ENCODE measurements around the gene PPP1R9A. TPM values are rescaled to one million over a fixed set of nuclear protein-coding genes. Genes with fewer than 3 reads are reported as not detected.

The PPP1R9A gene
- total and polyA plus RNA-seq, 10 of the 15 experiments (the other 5 are each of a cell fraction or from before 2014, with no cell fraction given) = 0.04 to 0.12 TPM; not detected in 8

GRCh38 chr7:94875201-94875600 lies 32.2 kb upstream of the PPP1R9A start:
- Histone ChIP-seq H3K9me3 (replicated peaks; ENCODE audit: control insufficient read depth, insufficient read depth, low read length) (no peaks in the 10 kb centered on the region), H3K79me2 (ENCODE audit: control insufficient read depth, insufficient read depth, low read length) (no peaks in the 10 kb centered on the region), H3K4me3 (no peak overlapping the region), H3K27ac (ENCODE audit: control insufficient read depth, insufficient read depth) (no peak overlapping the region), H2AFZ (ENCODE audit: control insufficient read depth, low read depth, low read length) (no peak overlapping the region), H3K9ac (ENCODE audit: control insufficient read depth, insufficient read depth, low read length) (no peak overlapping the region), H3K4me1 (ENCODE audit: control insufficient read depth, insufficient read depth, low read length) (no peaks in the 10 kb centered on the region), H4K20me1 (ENCODE audit: control insufficient read depth, insufficient read depth) (no peaks in the 10 kb centered on the region), H3K4me2 (ENCODE audit: control insufficient read depth, insufficient read depth) (no peak overlapping the region), H3K36me3 (ENCODE audit: control insufficient read depth in 2 of 2, insufficient read depth in 2 of 2, low read length in 1 of 2) (no peaks in the 10 kb centered on the region), H3K27me3 (replicated peaks in 1 of 2; ENCODE audit: control insufficient read depth in 2 of 2, insufficient read depth in 2 of 2, low read length in 1 of 2) (no peaks in the 10 kb centered on the region)
- ChIA-PET SMC1A (ENCODE audit: uncharacterized antibody, unreplicated experiment) (no interaction called here), RAD21 (ENCODE audit: unreplicated experiment) (no interaction called here), CTCF (interaction anchor here (0.6 kb wide), 1 partner anchor 426 kb away, joined by 3 read pairs; no protein-coding TSS in a partner anchor), POLR2A (no interaction called here)
- no peak for FAIRE-seq
- no TSS peak for BruUV-seq (replicated peaks)
- intact Hi-C loops (cut with micrococcal nuclease; ENCODE audit: unreplicated experiment) = no loop called here
- DNase-seq (ENCODE audit: low read depth, low spot score) = no peak
- no peak for ATAC-seq
- in situ Hi-C loops (cut with MboI) = no loop called here
- TF ChIP-seq BACH1 (IDR thresholded peaks at IDR 0.05; ENCODE audit: borderline replicate concordance) (no peak), CBFB (IDR thresholded peaks at IDR 0.05; ENCODE audit: low read depth) (no peak), HDAC2 (IDR thresholded peaks at IDR 0.05) (no peak), MEF2B (IDR thresholded peaks at IDR 0.05; ENCODE audit: partially characterized antibody, poor library complexity, severe bottlenecking) (no peak), ZNF217 (IDR thresholded peaks at IDR 0.05) (no peak), NR2F1 (conservative IDR thresholded peaks at IDR 0.05) (no peak)

- Histone ChIP-seq H3K4me2 (ENCODE audit: control insufficient read depth, insufficient read depth) (no peak overlapping the region), H3K27ac (ENCODE audit: control insufficient read depth, insufficient read depth) (no peak overlapping the region), H3K4me1 (ENCODE audit: control insufficient read depth, insufficient read depth, low read length) (no peaks in the 10 kb centered on the region), H2AFZ (ENCODE audit: control insufficient read depth, low read depth, low read length) (no peak overlapping the region), H3K27me3 (replicated peaks in 1 of 2; ENCODE audit: control insufficient read depth in 2 of 2, insufficient read depth in 2 of 2, low read length in 1 of 2) (no peaks in the 10 kb centered on the region), H3K9me3 (replicated peaks; ENCODE audit: control insufficient read depth, insufficient read depth, low read length) (no peaks in the 10 kb centered on the region), H4K20me1 (ENCODE audit: control insufficient read depth, insufficient read depth) (no peaks in the 10 kb centered on the region), H3K79me2 (ENCODE audit: control insufficient read depth, insufficient read depth, low read length) (no peaks in the 10 kb centered on the region), H3K4me3 (no peak overlapping the region), H3K36me3 (ENCODE audit: control insufficient read depth in 2 of 2, insufficient read depth in 2 of 2, low read length in 1 of 2) (no peaks in the 10 kb centered on the region), H3K9ac (ENCODE audit: control insufficient read depth, insufficient read depth, low read length) (no peak overlapping the region)
- RAD21 ChIA-PET (ENCODE audit: unreplicated experiment) = no interaction called here
- POLR2A ChIA-PET = no interaction called here
- no TSS peak for BruUV-seq (replicated peaks)
- DNase-seq (ENCODE audit: low read depth, low spot score) = no peak
- ATAC-seq = no peak
- no peak for FAIRE-seq
- intact Hi-C loops (cut with micrococcal nuclease; ENCODE audit: unreplicated experiment) = no loop called here
- in situ Hi-C loops (cut with MboI) = no loop called here
- WGBS (ENCODE audit: insufficient coverage, insufficient replicate concordance, low lambda C conversion rate, missing lambda C conversion rate) = 51% methylated on average over 11 of the region's 11 CpGs
- CTCF ChIA-PET = no interaction called here
- SMC1A ChIA-PET (ENCODE audit: uncharacterized antibody, unreplicated experiment) = no interaction called here
- TF ChIP-seq MAX (IDR thresholded peaks at IDR 0.05; ENCODE audit: low read depth, low read length) (no peak), SKIL (IDR thresholded peaks at IDR 0.05; ENCODE audit: low read depth, poor library complexity, severe bottlenecking) (no peak), ZNF622 (IDR thresholded peaks at IDR 0.05) (no peak), IRF5 (IDR thresholded peaks at IDR 0.05; ENCODE audit: borderline replicate concordance) (no peak)
Measured at GRCh38 chr7:94877731-94878670, 29.4 kb upstream of the PPP1R9A start.

All from GM12878 (cell line).